ENCODE results near the gene DYSF. TPM values are rescaled to one million over a fixed set of nuclear protein-coding genes. Genes with fewer than 3 reads are reported as not detected.

Gene DYSF
- polyA plus RNA-seq, 1 of the 3 experiments (the other 2 are of a cell fraction): 0.10 TPM

GRCh38 chr2:71494091-71494490 lies 40.7 kb downstream of the DYSF start:
- Histone ChIP-seq H3K9me2 (no peaks in the 10 kb centered on the region), H3K36me3 (replicated peaks in 1 of 2; ENCODE audit: control insufficient read depth in 1 of 2, insufficient read depth in 2 of 2, low read length in 1 of 2) (no peaks in the 10 kb centered on the region), H4K20me1 (ENCODE audit: insufficient read depth) (no peaks in the 10 kb centered on the region), H3K79me2 (ENCODE audit: insufficient read depth) (no peaks in the 10 kb centered on the region), H3K4me2 (no peak overlapping the region), H3F3A (replicated peaks; ENCODE audit: insufficient read depth) (no peaks in the 10 kb centered on the region), H3K9ac (no peak overlapping the region), H3K9me3 (no peaks in the 10 kb centered on the region), H3K27me3 (ENCODE audit: insufficient read depth) (no peaks in the 10 kb centered on the region), H2AFZ (ENCODE audit: low read depth) (no peak overlapping the region), H3K4me1 (ENCODE audit: control insufficient read depth in 1 of 2, insufficient read depth in 2 of 2, low read depth in 1 of 2, low read length in 1 of 2) (no peaks in the 10 kb centered on the region), H3K4me3 (ENCODE audit: low read depth in 2 of 2, low read length in 1 of 2) (no peak overlapping the region), H3K27ac (ENCODE audit: low read depth in 2 of 2, low read length in 1 of 2) (no peak overlapping the region)
- TF ChIP-seq MEF2A (IDR thresholded peaks at IDR 0.05; ENCODE audit: borderline replicate concordance, low read depth): no peak
- no peak for TF ChIP-seq PBX3 (IDR thresholded peaks at IDR 0.05)
- no peak for TF ChIP-seq MXI1 (IDR thresholded peaks at IDR 0.05; ENCODE audit: low read depth, low read length)
- no peak for TF ChIP-seq MAX (IDR thresholded peaks at IDR 0.05; ENCODE audit: low read depth)
- POLR2A ChIA-PET: interaction anchor here (0.6 kb wide), 1 partner anchor 162 kb away, joined by 4 read pairs; the partner anchor contains the start of gene ZNF638
- CTCF ChIA-PET: interaction anchor here (6.6 kb wide), 1 partner anchor 16 kb away, joined by 37 read pairs; no protein-coding TSS in a partner anchor
- WGBS (ENCODE audit: low lambda C conversion rate): 63% methylated on average over 4 of the region's 4 CpGs
- no peak for DNase-seq

- H3K79me2 ChIP-seq (ENCODE audit: insufficient read depth): no peaks in the 10 kb centered on the region
- 57% methylated on average over 1 of the region's 1 CpG for WGBS (ENCODE audit: low lambda C conversion rate)
- H3K9me2 ChIP-seq: no peaks in the 10 kb centered on the region
- no peak overlapping the region for H2AFZ ChIP-seq (ENCODE audit: low read depth)
- H3K4me2 ChIP-seq: no peak overlapping the region
- H3K4me1 ChIP-seq (ENCODE audit: control insufficient read depth in 1 of 2, insufficient read depth in 2 of 2, low read depth in 1 of 2, low read length in 1 of 2): no peaks in the 10 kb centered on the region
- TF ChIP-seq RXRA (IDR thresholded peaks at IDR 0.05; ENCODE audit: borderline replicate concordance, low read depth) (no peak), FOSL2 (IDR thresholded peaks at IDR 0.05; ENCODE audit: borderline replicate concordance, low read depth) (no peak), PBX3 (IDR thresholded peaks at IDR 0.05) (no peak), JUND (IDR thresholded peaks at IDR 0.05) (no peak), ZBTB33 (IDR thresholded peaks at IDR 0.05; ENCODE audit: borderline replicate concordance, low read depth) (no peak), MAX (IDR thresholded peaks at IDR 0.05; ENCODE audit: low read depth) (no peak), RCOR1 (IDR thresholded peaks at IDR 0.05; ENCODE audit: low read length) (no peak), EP300 (IDR thresholded peaks at IDR 0.05; ENCODE audit: borderline replicate concordance in 1 of 2, low read depth in 1 of 2, low read length in 1 of 2) (no peak), YY1 (IDR thresholded peaks at IDR 0.05; ENCODE audit: low read depth) (no peak), TCF12 (IDR thresholded peaks at IDR 0.05) (no peak), ELF1 (IDR thresholded peaks at IDR 0.05) (no peak), RAD21 (IDR thresholded peaks at IDR 0.05; ENCODE audit: low read length) (no peak), NFIC (IDR thresholded peaks at IDR 0.05; ENCODE audit: borderline replicate concordance) (no peak), MEF2A (IDR thresholded peaks at IDR 0.05; ENCODE audit: borderline replicate concordance, low read depth) (no peak), REST (IDR thresholded peaks at IDR 0.05; ENCODE audit: low read depth, low read length) (no peak), FOXM1 (IDR thresholded peaks at IDR 0.05; ENCODE audit: low read depth) (no peak), RFX5 (IDR thresholded peaks at IDR 0.05; ENCODE audit: low read length) (no peak), MXI1 (IDR thresholded peaks at IDR 0.05; ENCODE audit: low read depth, low read length) (no peak), CHD2 (IDR thresholded peaks at IDR 0.05; ENCODE audit: low read length, partially characterized antibody) (no peak), POLR2AphosphoS5 (IDR thresholded peaks at IDR 0.05; ENCODE audit: low read depth, low read length) (no peak)
- DNase-seq: no peak
- ChIA-PET CTCF (interaction anchor here (0.7 to 6.6 kb wide), 4 partner anchors 10 to 56 kb away, joined by 3 to 37 read pairs (median 5); no protein-coding TSS in a partner anchor), POLR2A (no interaction called here)
- H3K27me3 ChIP-seq (ENCODE audit: insufficient read depth): no peaks in the 10 kb centered on the region
- no peaks in the 10 kb centered on the region for H3K36me3 ChIP-seq (replicated peaks in 1 of 2; ENCODE audit: control insufficient read depth in 1 of 2, insufficient read depth in 2 of 2, low read length in 1 of 2)
- no peaks in the 10 kb centered on the region for H3F3A ChIP-seq (replicated peaks; ENCODE audit: insufficient read depth)
- no peaks in the 10 kb centered on the region for H4K20me1 ChIP-seq (ENCODE audit: insufficient read depth)
- no peaks in the 10 kb centered on the region for H3K9me3 ChIP-seq
- H3K27ac ChIP-seq (ENCODE audit: low read depth in 2 of 2, low read length in 1 of 2): no peak overlapping the region
- no peak overlapping the region for H3K9ac ChIP-seq
- H3K4me3 ChIP-seq (ENCODE audit: low read depth in 2 of 2, low read length in 1 of 2): no peak overlapping the region
Observed at GRCh38 chr2:71494523-71495155, 41.3 kb downstream of the DYSF start.
